ENCODE data around the gene UBN1.
"Not testable (repeated sequence)": the region's sequence is repeated elsewhere in the genome, so short reads cannot be mapped to it uniquely, and the experiment has no call there.

UBN1 gene

GRCh38 chr16:4926928-4927327, 79.6 kb downstream of the UBN1 start:
- DNase-seq (ENCODE audit: low read depth in 3 of 3, low spot score in 1 of 3): no peak

DNA sequence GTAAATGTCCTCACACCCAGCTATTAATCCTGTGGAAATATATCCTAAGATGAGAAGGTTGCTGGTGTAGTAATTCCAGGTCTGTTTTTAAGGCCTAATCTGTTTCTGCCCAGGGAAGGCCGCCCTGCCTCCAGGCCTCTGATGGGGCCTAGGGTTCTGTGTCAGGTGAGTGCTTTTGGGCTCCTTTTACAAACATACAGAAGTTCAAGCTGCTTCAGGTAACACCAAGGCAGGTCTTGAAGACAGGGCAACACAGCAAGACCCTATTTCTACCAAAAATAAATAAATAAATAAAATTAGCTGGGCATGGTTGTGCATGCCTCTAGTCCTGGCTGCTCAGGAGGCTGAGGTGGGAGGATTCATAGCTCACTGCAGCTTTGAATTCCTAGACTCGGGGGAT, 80.4 kb downstream of the UBN1 start:
- no peak for DNase-seq (ENCODE audit: low read depth in 3 of 3, low spot score in 1 of 3)

GRCh38 chr16:4928227-4928626, 80.9 kb downstream of the UBN1 start:
- no peak for DNase-seq (ENCODE audit: low read depth in 3 of 3, low spot score in 1 of 3)

DNA sequence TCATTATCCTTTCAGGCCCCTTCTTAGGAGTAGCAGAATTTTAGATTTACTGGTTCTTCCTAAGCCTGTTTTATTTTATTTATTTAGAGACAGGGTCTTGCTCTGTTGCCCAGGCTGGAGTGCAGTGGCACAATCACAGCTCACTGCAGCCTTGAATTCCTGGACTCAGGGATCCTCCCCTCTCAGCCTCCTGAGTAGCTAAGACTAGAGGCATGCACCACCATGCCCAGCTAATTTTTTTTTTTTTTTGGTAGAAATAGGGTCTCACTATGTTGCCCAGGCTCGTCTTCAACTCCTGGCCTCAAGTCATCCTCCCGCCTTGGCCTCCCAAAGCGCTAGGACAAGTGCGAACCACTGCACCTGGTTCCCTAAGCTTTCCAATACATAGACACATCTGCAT, 82.3 kb downstream of the UBN1 start:
- not testable (repeated sequence) for DNase-seq (ENCODE audit: low read depth in 3 of 3, low spot score in 1 of 3)

GRCh38 chr16:4931381-4931780, 84.1 kb downstream of the UBN1 start:
- DNase-seq (ENCODE audit: low read depth in 3 of 3, low spot score in 1 of 3): no peak
